Hepatocyte (in vitro differentiated cells): ENCODE data around the gene SVIL. TPM values are rescaled to one million over a fixed set of nuclear protein-coding genes. Genes with fewer than 3 reads are reported as not detected.

Source experiments
- DNase-seq: peaks from one replicate; pipeline ENCODE4 v3.0.0-alpha.2; 2016; ENCODE audit warnings: low spot score
- H2AFZ ChIP-seq: fragments of 200-600 bp; sonication (generic); 2 replicates; pipeline ENCODE4 v1.6.0; 2016; ENCODE audit warnings: antibody characterized with exemption, mild to moderate bottlenecking
- H3K27ac ChIP-seq: fragments of 200-600 bp; sonication (generic); 2 replicates; pipeline ENCODE4 v1.5.1; 2016; ENCODE audit warnings: mild to moderate bottlenecking
- H3K27me3 ChIP-seq: fragments of 200-600 bp; sonication (generic); 2 replicates; pipeline ENCODE4 v1.6.1; 2016
- H3K36me3 ChIP-seq: fragments of 200-600 bp; sonication (generic); replicated peaks from 2 replicates; pipeline ENCODE4 v1.5.1; 2016; ENCODE audit warnings: low read depth; ENCODE audit not compliant: insufficient read depth
- H3K4me1 ChIP-seq: fragments of 200-600 bp; sonication (generic); 2 replicates; pipeline ENCODE4 v1.5.1; 2016; ENCODE audit warnings: mild to moderate bottlenecking, moderate library complexity; ENCODE audit not compliant: insufficient read depth
- H3K4me2 ChIP-seq: fragments of 200-600 bp; sonication (generic); 2 replicates; pipeline ENCODE4 v1.6.0; 2016
- H3K4me3 ChIP-seq: fragments of 200-600 bp; sonication (generic); 2 replicates; pipeline ENCODE4 v1.5.1; 2016; ENCODE audit warnings: mild to moderate bottlenecking
- H3K79me2 ChIP-seq: fragments of 200-600 bp; sonication (generic); 2 replicates; pipeline ENCODE4 v1.6.0; 2017; ENCODE audit warnings: mild to moderate bottlenecking
- H3K9me2 ChIP-seq: fragments of 200-600 bp; sonication (generic); replicated peaks from 2 replicates; pipeline ENCODE4 v1.6.0; 2017; ENCODE audit warnings: mild to moderate bottlenecking; ENCODE audit not compliant: insufficient read depth
- H3K9me3 ChIP-seq: fragments of 200-600 bp; sonication (generic); 2 replicates; pipeline ENCODE4 v1.5.1; 2016; ENCODE audit warnings: low read depth, mild to moderate bottlenecking
- H4K20me1 ChIP-seq: fragments of 200-600 bp; sonication (generic); 2 replicates; pipeline ENCODE4 v1.6.0; 2016; ENCODE audit warnings: mild to moderate bottlenecking; ENCODE audit not compliant: insufficient read depth, poor library complexity, severe bottlenecking
- CTCF ChIP-seq: fragments of 200-600 bp; sonication (generic); IDR thresholded peaks from 2 replicates; pipeline ENCODE4 v1.5.1; 2016; ENCODE audit warnings: antibody characterized with exemption, mild to moderate bottlenecking; ENCODE audit not compliant: poor library complexity
- EZH2 ChIP-seq: fragments of 200-600 bp; sonication (generic); IDR thresholded peaks from 2 replicates; pipeline ENCODE4 v1.6.1; 2016; ENCODE audit warnings: antibody characterized with exemption, mild to moderate bottlenecking, borderline replicate concordance
- EZH2phosphoT487 ChIP-seq: fragments of 200-600 bp; sonication (generic); IDR thresholded peaks from one replicate; pipeline ENCODE4 v1.6.1; 2018; ENCODE audit warnings: antibody characterized with exemption, mild to moderate bottlenecking, low read depth, moderate library complexity; ENCODE audit not compliant: unreplicated experiment, severe bottlenecking
- WGBS: methylation state at CpG from one replicate; pipeline ENCODE4 v1.1.6; 2016; ENCODE audit warnings: low lambda C conversion rate; ENCODE audit errors: missing lambda C conversion rate; 5-methylcytosine and 5-hydroxymethylcytosine counted together
- polyA plus RNA-seq: library from polyadenylated mRNA; unstranded; fragments of >200 nt; fragmentation: Nextera tagmentation; extraction: Ambion mirVana; gene quantifications from 2 replicates; pipeline ENCODE4 v1.2.1, GENCODE V29; 2016
- total RNA-seq: library from RNA; depleted of rRNA; stranded (reverse); fragments of >200 nt; gene quantifications from 2 replicates; pipeline ENCODE4 v1.2.3, GENCODE V29; 2014

SVIL gene
- total and polyA plus RNA-seq, 2 experiments from 2014 or later = 24.3 to 36.5 TPM

- WGBS = 97% methylated on average over 14 of the region's 14 CpGs
- H3K36me3 ChIP-seq = no peaks in the 10 kb centered on the region
- no peak for DNase-seq
- H3K27me3 ChIP-seq = no peaks in the 10 kb centered on the region
- H3K9me3 ChIP-seq = no peaks in the 10 kb centered on the region
- H2AFZ ChIP-seq = no peak overlapping the region
- H3K79me2 ChIP-seq = peaks cover 15% of the 10 kb centered on the region
- no peak overlapping the region for H3K4me3 ChIP-seq
- H3K27ac ChIP-seq = no peak overlapping the region
- no peaks in the 10 kb centered on the region for H4K20me1 ChIP-seq
- TF ChIP-seq CTCF (no peak), EZH2 (no peak)
- peaks cover 21% of the 10 kb centered on the region for H3K4me1 ChIP-seq
- H3K4me2 ChIP-seq = no peak overlapping the region
- no peaks in the 10 kb centered on the region for H3K9me2 ChIP-seq
Observed at GRCh38 chr10:29533046-29533445, 101.7 kb downstream of the SVIL start.

- no peaks in the 10 kb centered on the region for H3K36me3 ChIP-seq
- no peak overlapping the region for H3K27ac ChIP-seq
- no peaks in the 10 kb centered on the region for H3K9me3 ChIP-seq
- no peaks in the 10 kb centered on the region for H3K27me3 ChIP-seq
- no peaks in the 10 kb centered on the region for H3K9me2 ChIP-seq
- no peak overlapping the region for H3K4me2 ChIP-seq
- no peaks in the 10 kb centered on the region for H4K20me1 ChIP-seq
- WGBS = 96% methylated on average over 19 of the region's 19 CpGs
- no peak overlapping the region for H3K4me3 ChIP-seq
- peaks cover 14% of the 10 kb centered on the region for H3K79me2 ChIP-seq
- TF ChIP-seq EZH2 (no peak), CTCF (no peak), EZH2phosphoT487 (no peak)
- peaks cover 21% of the 10 kb centered on the region for H3K4me1 ChIP-seq
- no peak overlapping the region for H2AFZ ChIP-seq
- no peak for DNase-seq
Observed at GRCh38 chr10:29532256-29532878, 102.4 kb downstream of the SVIL start.

- DNase-seq = no peak
- Histone ChIP-seq H3K36me3 (no peaks in the 10 kb centered on the region), H3K27ac (no peak overlapping the region), H3K4me1 (peaks cover 8% of the 10 kb centered on the region), H2AFZ (no peak overlapping the region), H3K79me2 (peaks cover 6% of the 10 kb centered on the region), H3K9me3 (no peaks in the 10 kb centered on the region), H4K20me1 (no peaks in the 10 kb centered on the region), H3K27me3 (no peaks in the 10 kb centered on the region), H3K4me3 (no peak overlapping the region), H3K9me2 (no peaks in the 10 kb centered on the region), H3K4me2 (no peak overlapping the region)
- no peak for TF ChIP-seq CTCF
- no peak for TF ChIP-seq EZH2
- TF ChIP-seq EZH2phosphoT487 = no peak
- 89% methylated on average over 9 of the region's 9 CpGs for WGBS
Observed at GRCh38 chr10:29530112-29530976, 104.4 kb downstream of the SVIL start.
